Measurements from ENCODE around the gene PHYH. TPM values are rescaled to one million over a fixed set of nuclear protein-coding genes. Genes with fewer than 3 reads are reported as not detected.
"Not testable (repeated sequence)": the region's sequence is repeated elsewhere in the genome, so short reads cannot be mapped to it uniquely, and the experiment has no call there.

The PHYH gene
- total RNA-seq, 1 experiment from 2014 or later = 26.7 TPM

DNA sequence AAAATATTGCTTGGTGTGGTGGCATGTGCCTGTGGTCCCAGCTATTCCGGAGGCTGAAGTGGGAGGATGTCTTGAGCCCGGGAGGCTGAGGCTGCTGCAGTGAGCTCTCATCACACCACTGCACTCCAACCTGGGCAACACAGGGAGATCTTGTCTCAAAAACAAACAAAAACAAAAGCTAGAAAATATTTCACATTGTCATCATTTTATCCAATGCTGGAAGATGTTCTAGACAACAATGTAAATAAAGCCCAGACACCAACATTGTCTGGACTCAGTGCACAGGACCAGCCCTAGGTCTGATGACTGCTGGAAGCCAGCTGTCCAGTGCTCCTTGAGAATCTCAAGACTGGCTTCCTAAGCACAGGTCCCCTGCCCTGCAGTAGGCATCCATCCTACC is 34.7 kb upstream of the PHYH start:
- intact Hi-C loops (cut with micrococcal nuclease; ENCODE audit: unreplicated experiment) = no loop called here
- Mint-ChIP-seq H3K4me3 (ENCODE audit: low read depth, unreplicated experiment) (no peak overlapping the region), H3K27ac (ENCODE audit: unreplicated experiment) (no peak overlapping the region), H3K36me3 (ENCODE audit: insufficient read depth, unreplicated experiment) (peaks cover 15% of the 10 kb centered on the region), H3K27me3 (ENCODE audit: unreplicated experiment) (no peaks in the 10 kb centered on the region), H3K4me1 (ENCODE audit: low read depth, unreplicated experiment) (no peaks in the 10 kb centered on the region), H3K9me3 (ENCODE audit: low read depth, unreplicated experiment) (no peaks in the 10 kb centered on the region)
- TF ChIP-seq, protein P1, sequence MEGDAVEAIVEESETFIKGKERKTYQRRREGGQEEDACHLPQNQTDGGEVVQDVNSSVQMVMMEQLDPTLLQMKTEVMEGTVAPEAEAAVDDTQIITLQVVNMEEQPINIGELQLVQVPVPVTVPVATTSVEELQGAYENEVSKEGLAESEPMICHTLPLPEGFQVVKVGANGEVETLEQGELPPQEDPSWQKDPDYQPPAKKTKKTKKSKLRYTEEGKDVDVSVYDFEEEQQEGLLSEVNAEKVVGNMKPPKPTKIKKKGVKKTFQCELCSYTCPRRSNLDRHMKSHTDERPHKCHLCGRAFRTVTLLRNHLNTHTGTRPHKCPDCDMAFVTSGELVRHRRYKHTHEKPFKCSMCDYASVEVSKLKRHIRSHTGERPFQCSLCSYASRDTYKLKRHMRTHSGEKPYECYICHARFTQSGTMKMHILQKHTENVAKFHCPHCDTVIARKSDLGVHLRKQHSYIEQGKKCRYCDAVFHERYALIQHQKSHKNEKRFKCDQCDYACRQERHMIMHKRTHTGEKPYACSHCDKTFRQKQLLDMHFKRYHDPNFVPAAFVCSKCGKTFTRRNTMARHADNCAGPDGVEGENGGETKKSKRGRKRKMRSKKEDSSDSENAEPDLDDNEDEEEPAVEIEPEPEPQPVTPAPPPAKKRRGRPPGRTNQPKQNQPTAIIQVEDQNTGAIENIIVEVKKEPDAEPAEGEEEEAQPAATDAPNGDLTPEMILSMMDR (IDR thresholded peaks at IDR 0.05; ENCODE audit: unreplicated experiment) = no peak
- no TSS peak for BruUV-seq (replicated peaks)
- DNase-seq = no peak
- CTCF ChIA-PET = no interaction called here

DNA sequence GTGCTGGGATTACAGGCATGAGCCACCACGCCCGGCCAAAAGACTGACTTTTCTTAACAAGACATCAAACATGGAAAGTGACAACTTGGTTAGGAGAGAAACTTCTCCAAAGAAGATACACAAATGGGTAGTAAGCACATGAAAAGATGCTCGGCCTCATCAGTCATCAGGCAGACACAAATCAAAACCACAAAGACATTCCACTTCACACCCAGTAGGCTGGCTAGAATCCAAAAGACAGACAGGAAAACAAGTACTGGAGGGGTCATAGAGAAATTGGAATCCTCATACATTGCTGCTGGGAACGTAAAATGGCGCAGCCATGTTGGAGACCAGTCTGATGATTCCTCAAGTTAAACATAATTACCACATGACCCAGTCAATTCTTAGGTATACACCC is 31.8 kb upstream of the PHYH start:
- BruUV-seq (replicated peaks) = no TSS peak
- Mint-ChIP-seq H3K9me3 (ENCODE audit: low read depth, unreplicated experiment) (no peaks in the 10 kb centered on the region), H3K27ac (ENCODE audit: unreplicated experiment) (no peak overlapping the region), H3K4me1 (ENCODE audit: low read depth, unreplicated experiment) (no peaks in the 10 kb centered on the region), H3K4me3 (ENCODE audit: low read depth, unreplicated experiment) (no peak overlapping the region), H3K27me3 (ENCODE audit: unreplicated experiment) (no peaks in the 10 kb centered on the region), H3K36me3 (ENCODE audit: insufficient read depth, unreplicated experiment) (peaks cover 8% of the 10 kb centered on the region)
- CTCF ChIA-PET = no interaction called here
- intact Hi-C loops (cut with micrococcal nuclease; ENCODE audit: unreplicated experiment) = no loop called here
- DNase-seq = no peak
- TF ChIP-seq, protein P1 (IDR thresholded peaks at IDR 0.05; ENCODE audit: unreplicated experiment) = no peak

DNA sequence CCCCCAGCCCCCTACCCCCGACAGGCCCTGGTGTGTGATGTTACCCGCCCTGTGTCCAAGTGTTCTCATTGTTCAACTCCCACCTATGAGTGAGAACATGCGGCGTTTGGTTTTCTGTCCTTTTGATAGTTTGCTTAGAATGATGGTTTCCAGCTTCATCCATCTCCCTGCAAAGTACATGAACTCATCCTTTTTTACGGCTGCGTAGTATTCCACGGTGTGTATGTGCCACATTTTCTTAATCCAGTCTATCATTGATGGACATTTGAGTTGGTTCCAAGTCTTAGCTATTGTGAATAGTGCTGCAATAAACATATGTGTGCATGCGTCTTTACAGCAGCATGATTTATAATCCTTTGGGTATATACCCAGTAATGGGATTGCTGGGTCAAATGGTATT is 31.1 kb upstream of the PHYH start:
- H3K4me3 Mint-ChIP-seq (ENCODE audit: low read depth, unreplicated experiment); H3K9me3 Mint-ChIP-seq (ENCODE audit: low read depth, unreplicated experiment); H3K27ac Mint-ChIP-seq (ENCODE audit: unreplicated experiment); H3K4me1 Mint-ChIP-seq (ENCODE audit: low read depth, unreplicated experiment); DNase-seq; H3K27me3 Mint-ChIP-seq (ENCODE audit: unreplicated experiment); BruUV-seq (replicated peaks); intact Hi-C loops (cut with micrococcal nuclease; ENCODE audit: unreplicated experiment): not testable (repeated sequence)
- CTCF ChIA-PET = interaction anchor here (0.6 kb wide), 1 partner anchor 11 kb away, joined by 4 read pairs; no protein-coding TSS in a partner anchor
- peaks cover 13% of the 10 kb centered on the region for H3K36me3 Mint-ChIP-seq (ENCODE audit: insufficient read depth, unreplicated experiment)

DNA sequence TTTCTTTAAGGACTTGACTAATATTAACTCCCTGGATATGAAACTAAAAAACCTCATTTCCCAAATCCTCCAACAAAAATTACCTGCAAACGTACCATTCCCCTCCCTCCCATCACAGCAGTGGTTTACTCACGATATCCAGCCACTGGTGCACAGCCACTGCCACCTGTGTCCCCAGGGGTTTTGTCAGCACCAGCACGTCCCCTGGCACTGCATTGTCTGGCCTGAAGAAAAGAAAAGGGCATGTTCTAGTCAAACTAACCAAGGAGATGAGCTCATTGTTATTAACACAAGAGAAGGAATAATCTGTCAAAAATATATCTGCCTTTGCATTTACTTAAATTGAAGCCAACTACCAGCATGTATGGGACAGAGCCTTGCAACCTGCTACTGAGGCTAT is 29.7 kb upstream of the PHYH start:
- no peak for DNase-seq
- Mint-ChIP-seq H3K27ac (ENCODE audit: unreplicated experiment) (no peak overlapping the region), H3K4me3 (ENCODE audit: low read depth, unreplicated experiment) (no peak overlapping the region), H3K27me3 (ENCODE audit: unreplicated experiment) (no peaks in the 10 kb centered on the region), H3K36me3 (ENCODE audit: insufficient read depth, unreplicated experiment) (peaks cover 19% of the 10 kb centered on the region), H3K9me3 (ENCODE audit: low read depth, unreplicated experiment) (no peaks in the 10 kb centered on the region), H3K4me1 (ENCODE audit: low read depth, unreplicated experiment) (no peaks in the 10 kb centered on the region)
- CTCF ChIA-PET = no interaction called here
- intact Hi-C loops (cut with micrococcal nuclease; ENCODE audit: unreplicated experiment) = no loop called here
- no TSS peak for BruUV-seq (replicated peaks)
- TF ChIP-seq, protein P1 (IDR thresholded peaks at IDR 0.05; ENCODE audit: unreplicated experiment) = no peak

DNA sequence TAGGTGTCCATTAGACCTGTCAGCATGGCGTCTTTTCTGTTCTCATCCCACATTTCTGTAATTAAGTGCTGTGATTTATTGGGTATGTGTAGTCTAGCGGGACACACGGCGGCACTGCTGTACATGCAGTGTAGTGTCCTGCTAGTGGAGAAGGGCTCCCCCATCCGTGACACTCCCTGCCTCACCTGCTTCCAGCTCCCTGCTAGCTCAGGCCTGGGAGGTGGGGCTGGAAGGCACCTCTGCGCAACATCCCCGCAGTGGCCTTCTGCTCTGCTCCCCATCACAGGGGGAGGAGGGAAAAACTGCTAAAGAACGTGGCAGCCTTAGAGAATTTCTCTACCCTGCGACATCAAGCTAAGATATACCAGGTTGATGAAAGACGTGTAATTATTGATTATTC is 28.7 kb upstream of the PHYH start:
- Mint-ChIP-seq H3K27me3 (ENCODE audit: unreplicated experiment) (no peaks in the 10 kb centered on the region), H3K27ac (ENCODE audit: unreplicated experiment) (no peak overlapping the region), H3K4me3 (ENCODE audit: low read depth, unreplicated experiment) (no peak overlapping the region), H3K4me1 (ENCODE audit: low read depth, unreplicated experiment) (no peaks in the 10 kb centered on the region), H3K36me3 (ENCODE audit: insufficient read depth, unreplicated experiment) (peaks cover 25% of the 10 kb centered on the region), H3K9me3 (ENCODE audit: low read depth, unreplicated experiment) (no peaks in the 10 kb centered on the region)
- intact Hi-C loops (cut with micrococcal nuclease; ENCODE audit: unreplicated experiment) = no loop called here
- BruUV-seq (replicated peaks) = no TSS peak
- TF ChIP-seq, protein P1 (IDR thresholded peaks at IDR 0.05; ENCODE audit: unreplicated experiment) = no peak
- CTCF ChIA-PET = no interaction called here
- DNase-seq = no peak

Data from Calu3 (cell line).